ENCODE data around the gene ZNF185. TPM values are rescaled to one million over a fixed set of nuclear protein-coding genes. Genes with fewer than 3 reads are reported as not detected.

The ZNF185 gene
- total RNA-seq, 1 donor from 2014 or later: 31.8 TPM

DNA sequence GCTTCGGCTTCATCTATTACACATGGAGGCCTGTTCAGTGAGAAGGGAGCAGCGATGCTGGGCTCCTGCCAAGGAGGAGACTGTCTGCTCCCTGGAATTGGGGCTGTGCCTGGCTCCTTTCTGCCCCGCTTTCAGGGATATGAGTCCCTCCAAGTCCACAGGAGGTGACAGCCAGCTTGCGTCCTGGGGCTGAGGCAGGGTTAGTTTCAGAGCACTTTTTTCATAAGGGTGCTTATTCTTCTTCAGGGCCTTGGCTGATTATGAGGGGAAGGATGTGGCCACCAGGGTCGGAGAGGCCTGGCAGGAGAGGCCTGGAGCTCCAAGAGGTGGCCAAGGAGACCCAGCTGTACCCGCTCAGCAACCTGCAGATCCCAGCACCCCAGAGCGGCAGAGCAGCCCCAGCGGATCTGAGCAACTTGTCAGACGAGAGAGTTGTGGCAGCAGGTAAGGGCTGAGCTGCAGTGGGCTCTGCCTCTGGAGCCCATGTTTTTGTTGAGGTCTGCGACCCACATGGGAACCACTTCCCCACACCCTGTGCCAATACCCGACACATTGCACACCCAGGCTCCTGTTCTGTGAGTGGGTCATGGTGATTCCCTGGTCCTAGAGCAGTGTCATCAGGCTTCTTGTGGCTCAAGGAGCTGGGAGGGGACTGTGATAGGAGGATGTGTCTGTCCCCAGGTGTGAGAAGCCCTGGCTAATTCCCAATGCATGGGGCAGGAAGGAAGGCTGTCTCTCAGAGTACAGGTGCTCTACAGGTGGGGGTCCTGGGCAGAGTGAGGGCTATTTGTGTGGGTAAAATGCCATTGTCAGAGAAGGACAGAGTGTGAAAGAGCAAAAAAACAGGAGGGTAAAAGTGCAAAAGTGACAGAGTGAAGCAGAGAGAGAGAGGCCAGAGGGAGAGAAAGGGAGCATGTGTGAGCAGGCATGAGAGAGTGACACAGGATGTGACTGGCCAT, 47.4 kb downstream of the ZNF185 start:
- peaks cover 16% of the 10 kb centered on the region for H3K36me3 Mint-ChIP-seq
- no peak overlapping the region for H3K27ac Mint-ChIP-seq
- no peak for DNase-seq (ENCODE audit: low spot score in 2 of 2, unreplicated experiment in 2 of 2)
- TF ChIP-seq, protein P1, sequence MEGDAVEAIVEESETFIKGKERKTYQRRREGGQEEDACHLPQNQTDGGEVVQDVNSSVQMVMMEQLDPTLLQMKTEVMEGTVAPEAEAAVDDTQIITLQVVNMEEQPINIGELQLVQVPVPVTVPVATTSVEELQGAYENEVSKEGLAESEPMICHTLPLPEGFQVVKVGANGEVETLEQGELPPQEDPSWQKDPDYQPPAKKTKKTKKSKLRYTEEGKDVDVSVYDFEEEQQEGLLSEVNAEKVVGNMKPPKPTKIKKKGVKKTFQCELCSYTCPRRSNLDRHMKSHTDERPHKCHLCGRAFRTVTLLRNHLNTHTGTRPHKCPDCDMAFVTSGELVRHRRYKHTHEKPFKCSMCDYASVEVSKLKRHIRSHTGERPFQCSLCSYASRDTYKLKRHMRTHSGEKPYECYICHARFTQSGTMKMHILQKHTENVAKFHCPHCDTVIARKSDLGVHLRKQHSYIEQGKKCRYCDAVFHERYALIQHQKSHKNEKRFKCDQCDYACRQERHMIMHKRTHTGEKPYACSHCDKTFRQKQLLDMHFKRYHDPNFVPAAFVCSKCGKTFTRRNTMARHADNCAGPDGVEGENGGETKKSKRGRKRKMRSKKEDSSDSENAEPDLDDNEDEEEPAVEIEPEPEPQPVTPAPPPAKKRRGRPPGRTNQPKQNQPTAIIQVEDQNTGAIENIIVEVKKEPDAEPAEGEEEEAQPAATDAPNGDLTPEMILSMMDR (IDR thresholded peaks at IDR 0.05; ENCODE audit: unreplicated experiment): no peak
- peaks cover 5% of the 10 kb centered on the region for H3K4me1 Mint-ChIP-seq
- no peak overlapping the region for H3K4me3 Mint-ChIP-seq
- H3K9me3 Mint-ChIP-seq: peaks cover 7% of the 10 kb centered on the region
- H3K27me3 Mint-ChIP-seq (ENCODE audit: low read depth): no peaks in the 10 kb centered on the region

DNA sequence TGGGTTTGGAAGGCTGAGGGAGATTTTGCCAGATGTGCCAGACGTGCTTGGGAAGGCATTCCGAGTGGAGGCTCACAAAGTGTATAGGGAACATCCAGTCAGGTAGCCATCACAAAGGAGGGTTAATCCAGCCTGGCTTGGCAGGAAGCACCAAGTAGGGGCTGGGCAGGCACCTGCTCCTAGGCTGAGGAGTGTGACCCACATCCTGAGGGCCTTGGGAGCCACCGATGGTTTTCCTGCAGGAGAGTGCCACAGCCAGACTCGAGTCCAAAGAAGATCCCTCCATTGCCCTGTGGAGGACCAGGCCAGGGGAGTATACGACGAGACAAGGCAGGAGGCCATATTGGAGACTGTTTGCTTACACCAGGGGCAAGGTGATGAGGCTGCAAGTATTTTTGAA, 48.8 kb downstream of the ZNF185 start:
- H3K4me3 Mint-ChIP-seq: no peak overlapping the region
- peaks cover 7% of the 10 kb centered on the region for H3K9me3 Mint-ChIP-seq

More for the DNA sequence above, 48.8 kb downstream of the ZNF185 start:
- peaks cover 16% of the 10 kb centered on the region for H3K36me3 Mint-ChIP-seq
- no peak overlapping the region for H3K27ac Mint-ChIP-seq
- TF ChIP-seq, protein P1 (IDR thresholded peaks at IDR 0.05; ENCODE audit: unreplicated experiment): no peak
- no peaks in the 10 kb centered on the region for H3K27me3 Mint-ChIP-seq (ENCODE audit: low read depth)
- peaks cover 3% of the 10 kb centered on the region for H3K4me1 Mint-ChIP-seq
- no peak for DNase-seq (ENCODE audit: low spot score in 2 of 2, unreplicated experiment in 2 of 2)

Other genes with a start within 250 kb of the ZNF185 start
- not detected in 3 replicates for gene MAGEA3, start 199.3 kb upstream of the ZNF185 start, total RNA-seq
- gene CSAG2, start 188.8 kb upstream of the ZNF185 start, total RNA-seq: not detected in 3 replicates
- gene MAGEA2B, start 183.4 kb upstream of the ZNF185 start, total RNA-seq: not detected in 3 replicates
- gene CSAG1, start 164.3 kb upstream of the ZNF185 start, total RNA-seq: not detected in 3 replicates
- gene MAGEA12, start 164.3 kb upstream of the ZNF185 start, total RNA-seq: not detected in 3 replicates
- gene MAGEA2, start 144.2 kb upstream of the ZNF185 start, total RNA-seq: not detected in 3 replicates
- not detected in 3 replicates for gene CSAG3, start 138.8 kb upstream of the ZNF185 start, total RNA-seq
- gene MAGEA6, start 128.4 kb upstream of the ZNF185 start, total RNA-seq: not detected in 3 replicates
- gene CETN2, start 67.3 kb upstream of the ZNF185 start, total RNA-seq: 31.1 to 35.4 TPM (median 34.9 TPM) in 3 replicates
- gene NSDHL, start 67.0 kb upstream of the ZNF185 start, total RNA-seq: 21.0 to 21.4 TPM (median 21.1 TPM) in 3 replicates
- gene PNMA5, start 96.0 kb downstream of the ZNF185 start, total RNA-seq: not detected in 3 replicates
- gene PNMA3, start 158.4 kb downstream of the ZNF185 start, total RNA-seq: 10.3 to 11.1 TPM (median 10.7 TPM) in 3 replicates
- gene PNMA6A, start 174.4 kb downstream of the ZNF185 start, total RNA-seq: 4.9 to 5.2 TPM (median 5.1 TPM) in 3 replicates

All from mesothelial cell of epicardium (in vitro differentiated cells).